Epithelial cell of esophagus (primary cell): ENCODE results near the gene GLI2.

ENCODE experiments used
- DNase-seq: peaks from one replicate; pipeline ENCODE4 v3.0.0; 2010; ENCODE audit warnings: low read depth
- H3K4me3 ChIP-seq: 2 replicates; pipeline ENCODE4 v1.5.1; 2011; ENCODE audit warnings: mild to moderate bottlenecking, low read length, control low read depth
- TF ChIP-seq, protein P1 (sequence below): IDR thresholded peaks from 2 replicates; pipeline ENCODE4 v1.5.1; 2011; ENCODE audit warnings: low read depth, mild to moderate bottlenecking, low read length, control low read depth, inconsistent platforms; ENCODE audit not compliant: insufficient read depth; ENCODE audit errors: missing control alignments

The GLI2 gene

DNA sequence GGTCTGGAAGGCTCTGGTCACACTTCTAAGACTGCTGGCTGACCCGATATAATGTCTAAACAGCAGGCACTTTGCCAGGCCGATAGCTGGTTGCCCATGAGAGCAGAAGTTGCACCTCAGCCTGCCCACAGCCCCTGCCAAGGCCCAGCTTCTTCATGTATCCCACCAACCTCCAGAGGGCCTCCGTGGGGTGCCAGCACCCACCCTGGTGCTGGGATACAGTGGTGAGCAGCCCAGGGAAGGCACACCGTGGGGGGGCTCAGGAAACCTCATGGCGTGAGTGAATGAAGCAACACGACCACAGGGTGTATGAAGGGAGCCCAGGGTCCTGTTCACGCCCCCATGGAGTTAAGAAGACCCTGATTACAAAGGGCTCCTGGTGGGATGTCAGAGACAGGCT, 16.2 kb upstream of the GLI2 start:
- no peak for DNase-seq
- no peak overlapping the region for H3K4me3 ChIP-seq
- TF ChIP-seq, protein P1, sequence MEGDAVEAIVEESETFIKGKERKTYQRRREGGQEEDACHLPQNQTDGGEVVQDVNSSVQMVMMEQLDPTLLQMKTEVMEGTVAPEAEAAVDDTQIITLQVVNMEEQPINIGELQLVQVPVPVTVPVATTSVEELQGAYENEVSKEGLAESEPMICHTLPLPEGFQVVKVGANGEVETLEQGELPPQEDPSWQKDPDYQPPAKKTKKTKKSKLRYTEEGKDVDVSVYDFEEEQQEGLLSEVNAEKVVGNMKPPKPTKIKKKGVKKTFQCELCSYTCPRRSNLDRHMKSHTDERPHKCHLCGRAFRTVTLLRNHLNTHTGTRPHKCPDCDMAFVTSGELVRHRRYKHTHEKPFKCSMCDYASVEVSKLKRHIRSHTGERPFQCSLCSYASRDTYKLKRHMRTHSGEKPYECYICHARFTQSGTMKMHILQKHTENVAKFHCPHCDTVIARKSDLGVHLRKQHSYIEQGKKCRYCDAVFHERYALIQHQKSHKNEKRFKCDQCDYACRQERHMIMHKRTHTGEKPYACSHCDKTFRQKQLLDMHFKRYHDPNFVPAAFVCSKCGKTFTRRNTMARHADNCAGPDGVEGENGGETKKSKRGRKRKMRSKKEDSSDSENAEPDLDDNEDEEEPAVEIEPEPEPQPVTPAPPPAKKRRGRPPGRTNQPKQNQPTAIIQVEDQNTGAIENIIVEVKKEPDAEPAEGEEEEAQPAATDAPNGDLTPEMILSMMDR, result no peak

DNA sequence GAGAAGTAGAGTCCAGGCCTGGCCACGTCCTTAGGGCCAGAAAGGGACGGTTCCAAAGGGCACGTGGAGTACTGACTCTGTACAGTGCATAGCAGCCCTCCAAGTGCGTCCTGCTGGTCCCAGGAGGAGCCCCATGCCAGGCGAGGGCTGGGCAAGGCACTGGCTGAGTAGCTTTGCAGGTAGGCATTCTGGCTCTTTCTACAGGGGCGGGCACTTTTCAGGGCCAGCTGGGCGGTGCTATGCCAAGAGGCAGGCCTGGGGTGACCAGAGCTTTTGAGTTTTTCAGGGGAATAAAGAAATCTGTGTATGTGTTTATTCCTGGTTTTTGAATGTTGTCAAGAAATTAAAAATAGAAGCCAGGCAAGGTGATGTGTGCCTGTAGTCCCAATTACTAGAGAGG, 15.4 kb upstream of the GLI2 start:
- no peak for DNase-seq
- TF ChIP-seq, protein P1, result no peak
- H3K4me3 ChIP-seq, result no peak overlapping the region

DNA sequence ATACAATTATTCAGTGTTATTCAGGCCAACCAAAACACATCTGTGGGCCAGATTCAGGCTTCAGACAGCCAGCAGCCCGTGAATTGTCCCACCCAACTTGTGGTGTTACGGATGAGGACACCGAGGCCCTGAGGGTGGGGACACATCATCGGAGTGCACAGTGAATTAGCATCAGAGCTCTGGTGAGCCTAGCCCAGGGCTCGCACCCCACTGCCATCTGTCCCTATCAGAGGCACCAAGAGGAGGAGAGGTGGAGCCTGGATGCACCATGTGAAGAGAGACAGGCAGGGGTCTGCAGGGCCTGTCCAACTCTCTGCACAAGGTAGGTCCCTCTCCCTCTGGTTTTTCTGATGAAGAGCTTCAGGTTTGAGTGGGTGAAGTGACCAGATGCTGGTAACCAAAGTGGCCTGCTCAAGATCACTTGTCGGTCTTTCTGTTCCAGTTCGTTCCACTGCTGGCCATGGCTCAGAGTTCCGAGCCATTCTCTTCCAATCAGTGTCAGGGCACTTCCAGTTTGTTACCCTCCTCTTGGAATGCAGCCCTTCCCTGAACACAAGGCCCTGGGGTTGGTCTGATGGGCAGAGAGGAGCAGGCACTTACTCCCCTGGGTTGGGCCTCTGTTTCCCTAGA, 14.8 kb upstream of the GLI2 start:
- DNase-seq, result no peak
- TF ChIP-seq, protein P1, result no peak
- no peak overlapping the region for H3K4me3 ChIP-seq

DNA sequence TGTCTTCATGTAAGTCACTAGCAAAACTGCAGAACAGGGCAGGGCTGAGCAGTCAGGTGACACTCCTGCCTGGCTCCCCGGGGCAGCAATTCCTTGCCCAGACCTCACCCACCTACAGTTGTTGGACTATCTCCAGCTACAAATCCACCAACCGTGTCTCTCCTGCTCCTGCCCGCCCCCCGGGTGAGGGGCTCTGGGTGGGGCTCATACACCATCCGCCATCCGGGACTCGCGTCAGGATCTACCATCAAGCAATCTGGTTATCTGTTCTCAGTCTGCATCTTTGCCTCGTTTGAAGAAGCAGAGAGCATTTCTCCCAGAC, 13.5 kb upstream of the GLI2 start:
- no peak overlapping the region for H3K4me3 ChIP-seq
- DNase-seq, result no peak
- TF ChIP-seq, protein P1, result no peak

DNA sequence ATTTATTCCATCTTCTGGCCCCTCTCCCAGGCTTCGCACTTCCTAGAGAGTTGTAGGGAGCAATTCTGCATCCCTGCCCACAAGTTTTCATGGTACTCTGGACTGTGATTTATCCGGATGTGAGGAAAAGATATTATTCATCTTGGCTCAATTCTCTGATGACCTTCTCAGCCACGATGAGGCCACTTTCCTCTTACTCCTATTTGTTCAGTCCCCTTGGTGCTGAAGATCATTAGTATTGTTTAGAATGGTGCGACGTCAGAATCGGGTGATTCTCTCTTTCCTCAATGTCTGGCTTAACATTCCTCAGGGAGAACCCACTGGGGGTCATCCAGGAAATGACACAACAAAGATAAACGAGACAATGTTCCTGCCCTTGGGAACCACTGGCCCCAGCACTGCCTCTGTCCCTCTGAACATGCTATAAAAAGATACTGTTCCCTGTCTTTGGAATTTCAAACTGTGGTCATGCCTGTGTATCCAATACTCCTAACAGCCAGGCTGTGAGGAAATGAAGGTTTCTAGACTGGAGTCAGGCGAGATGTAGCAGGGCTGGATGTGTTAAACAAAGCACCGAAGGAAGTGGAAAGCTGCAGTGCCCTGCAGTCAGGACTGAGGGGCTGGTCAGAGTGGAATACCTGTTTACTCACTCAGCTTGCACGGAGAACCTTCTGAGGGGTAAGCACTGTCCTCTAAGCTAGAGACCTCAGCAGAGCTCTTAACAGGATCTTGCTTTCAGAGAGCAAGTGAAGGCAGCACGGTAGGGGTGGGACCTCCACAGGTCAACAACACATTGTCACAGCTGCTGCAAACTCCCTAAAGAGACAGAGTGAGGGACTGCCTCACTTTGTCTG, 12.9 kb upstream of the GLI2 start:
- DNase-seq, result no peak
- no peak overlapping the region for H3K4me3 ChIP-seq
- TF ChIP-seq, protein P1, result no peak

DNA sequence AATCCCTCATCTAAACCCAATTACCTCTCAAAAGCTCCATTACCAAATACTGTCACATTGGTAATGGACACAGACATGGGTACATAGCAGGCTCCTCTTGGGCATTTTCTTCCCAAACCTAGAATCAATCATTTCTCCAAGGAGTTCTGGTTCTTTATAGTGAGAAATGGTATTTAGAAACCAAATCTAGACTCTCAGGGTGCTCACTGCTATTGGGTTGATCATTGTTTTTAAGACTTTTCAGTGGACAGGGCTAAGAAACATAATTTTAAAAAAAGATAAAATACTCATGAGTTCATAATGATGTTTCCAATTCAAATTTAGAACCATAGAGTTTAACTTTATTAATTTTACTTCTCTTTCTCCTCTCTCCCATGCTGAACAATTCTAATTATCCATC, 9.4 kb upstream of the GLI2 start:
- H3K4me3 ChIP-seq, result no peak overlapping the region
- TF ChIP-seq, protein P1, result no peak
- no peak for DNase-seq
